ENCODE measurements around the gene ELK1. TPM values are rescaled to one million over a fixed set of nuclear protein-coding genes. Genes with fewer than 3 reads are reported as not detected.

Gene ELK1
- polyA plus RNA-seq, 5 donors, result 23.1 to 29.2 (median 28.4) TPM

DNA sequence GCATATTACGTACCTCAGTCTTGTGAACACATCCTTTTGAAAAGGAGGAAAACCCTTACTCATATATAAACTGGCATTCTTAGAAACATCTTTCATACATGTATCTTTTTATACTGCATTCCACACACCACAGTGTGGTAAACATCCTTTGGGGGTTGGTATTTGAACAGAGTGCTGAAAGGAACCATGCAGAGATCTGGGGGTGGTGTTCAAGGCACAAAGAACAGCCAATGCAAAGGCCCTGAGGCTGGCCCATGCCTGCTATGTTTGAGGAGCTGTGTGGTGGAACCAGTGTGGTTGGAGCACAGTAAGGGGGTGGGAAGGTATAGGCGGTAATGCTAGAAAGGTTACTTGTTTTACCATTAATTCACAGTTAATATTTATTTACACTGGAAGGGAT, 2.0 kb downstream of the ELK1 start:
- no peak for DNase-seq

DNA sequence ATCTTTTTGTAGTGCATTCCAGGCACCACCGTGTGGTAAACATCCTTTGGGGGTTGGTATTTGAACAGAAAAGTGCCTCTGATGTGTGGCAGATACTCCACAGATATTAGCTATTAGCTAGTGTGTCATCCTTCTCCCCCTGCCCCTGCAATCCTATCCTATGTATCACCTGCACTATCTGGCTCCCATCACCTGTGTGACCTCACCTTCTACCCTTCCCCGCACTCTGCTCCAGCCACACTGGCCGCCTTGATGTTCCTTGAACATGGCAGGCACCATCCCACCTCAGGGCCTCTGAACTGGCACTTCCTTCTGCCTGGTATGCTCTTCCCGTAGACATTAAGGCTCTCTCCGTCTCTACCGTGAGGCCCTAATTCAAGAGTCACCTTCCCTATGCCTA, 3.7 kb downstream of the ELK1 start:
- DNase-seq, result no peak

GRCh38 chrX:47645530-47645929, 4.8 kb downstream of the ELK1 start:
- DNase-seq, result no peak

GRCh38 chrX:47644557-47645091, 5.7 kb downstream of the ELK1 start:
- no peak for DNase-seq

- no peak for DNase-seq
These were observed 6.4 kb downstream of the ELK1 start for GRCh38 chrX:47643926-47644325.

DNA sequence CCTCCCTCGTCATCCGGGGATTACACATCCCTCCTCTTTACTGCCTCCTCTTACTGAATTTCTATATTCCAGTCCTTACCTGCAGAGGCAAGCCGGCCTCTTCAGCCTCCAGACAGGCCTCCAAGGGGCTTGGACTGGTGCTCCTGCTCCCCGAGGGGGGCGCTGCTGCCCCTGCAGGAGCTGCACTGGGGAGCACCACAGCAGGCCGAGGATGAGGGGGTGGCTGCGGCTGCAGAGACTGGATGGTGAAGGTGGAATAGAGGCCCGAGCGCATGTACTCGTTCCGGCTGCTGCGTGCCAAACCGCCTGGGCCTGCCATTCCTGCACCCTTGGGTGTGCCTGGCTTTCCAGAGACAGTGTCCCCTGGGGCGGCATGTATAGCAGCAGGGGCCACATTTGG, 11.5 kb downstream of the ELK1 start:
- DNase-seq, result no peak

DNA sequence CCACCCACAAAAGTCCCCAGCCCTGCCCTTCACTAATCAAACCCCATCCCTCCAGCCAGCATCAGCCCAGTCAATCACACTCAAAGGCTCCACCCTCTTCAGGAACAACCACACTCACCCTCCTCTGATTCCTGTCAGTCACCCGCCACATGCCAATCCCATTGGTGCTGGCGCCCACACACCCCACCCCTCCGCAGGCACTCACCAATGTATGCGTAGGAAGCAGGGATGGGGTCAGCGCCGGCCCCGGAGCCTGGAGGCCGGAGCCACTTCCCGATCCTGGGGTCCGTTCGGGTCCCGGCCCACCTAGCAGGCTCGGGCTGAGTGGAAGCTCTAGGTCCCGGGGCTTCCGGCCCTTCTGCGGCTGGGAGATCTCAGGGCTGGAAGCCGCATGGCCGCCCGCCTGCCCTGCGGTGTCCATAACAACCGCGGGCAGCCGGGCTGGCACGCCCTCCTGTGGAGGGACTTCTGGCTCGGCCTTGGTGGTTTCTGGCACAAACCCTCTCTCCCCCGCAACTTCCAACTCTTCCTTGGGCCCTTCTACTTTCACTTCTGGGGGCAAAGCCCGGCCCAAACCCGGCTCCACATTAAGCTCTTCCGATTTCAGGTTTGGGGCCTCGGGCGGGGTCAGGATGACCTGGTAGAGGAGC, 12.7 kb downstream of the ELK1 start:
- peak; percentile 30 to 32 for DNase-seq

DNA sequence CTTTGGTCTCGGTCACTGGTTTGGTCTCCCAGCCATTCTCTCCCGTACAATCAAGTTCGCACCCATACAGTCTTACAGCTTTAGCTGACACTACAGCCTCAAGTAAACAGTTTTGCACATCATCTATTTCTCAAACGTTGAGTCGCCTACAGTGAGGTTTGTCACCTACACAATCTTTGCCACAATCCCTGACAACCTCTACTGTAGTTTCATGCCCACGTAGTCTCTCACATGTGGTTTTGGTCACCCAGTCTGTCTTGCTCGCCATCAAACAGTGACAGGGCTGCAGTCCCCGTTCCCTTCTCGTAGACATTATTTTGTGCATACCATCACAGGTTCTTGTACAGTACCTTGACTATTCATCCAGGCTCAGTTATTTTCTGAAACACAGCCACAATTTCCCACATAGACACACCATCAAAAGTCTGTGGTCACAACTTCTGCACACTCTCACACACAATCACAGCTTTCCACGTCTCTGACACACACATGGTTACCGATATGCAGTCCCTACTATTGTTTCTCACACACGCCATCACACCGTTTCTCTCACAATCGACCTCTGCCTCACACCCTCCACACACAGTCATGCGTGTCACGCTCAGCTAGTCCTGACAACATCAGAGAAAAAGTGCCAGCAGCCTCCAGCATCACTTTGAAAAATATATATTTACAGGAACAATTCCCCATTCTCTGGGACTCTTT, 15.3 kb downstream of the ELK1 start:
- DNase-seq, result no peak

DNA sequence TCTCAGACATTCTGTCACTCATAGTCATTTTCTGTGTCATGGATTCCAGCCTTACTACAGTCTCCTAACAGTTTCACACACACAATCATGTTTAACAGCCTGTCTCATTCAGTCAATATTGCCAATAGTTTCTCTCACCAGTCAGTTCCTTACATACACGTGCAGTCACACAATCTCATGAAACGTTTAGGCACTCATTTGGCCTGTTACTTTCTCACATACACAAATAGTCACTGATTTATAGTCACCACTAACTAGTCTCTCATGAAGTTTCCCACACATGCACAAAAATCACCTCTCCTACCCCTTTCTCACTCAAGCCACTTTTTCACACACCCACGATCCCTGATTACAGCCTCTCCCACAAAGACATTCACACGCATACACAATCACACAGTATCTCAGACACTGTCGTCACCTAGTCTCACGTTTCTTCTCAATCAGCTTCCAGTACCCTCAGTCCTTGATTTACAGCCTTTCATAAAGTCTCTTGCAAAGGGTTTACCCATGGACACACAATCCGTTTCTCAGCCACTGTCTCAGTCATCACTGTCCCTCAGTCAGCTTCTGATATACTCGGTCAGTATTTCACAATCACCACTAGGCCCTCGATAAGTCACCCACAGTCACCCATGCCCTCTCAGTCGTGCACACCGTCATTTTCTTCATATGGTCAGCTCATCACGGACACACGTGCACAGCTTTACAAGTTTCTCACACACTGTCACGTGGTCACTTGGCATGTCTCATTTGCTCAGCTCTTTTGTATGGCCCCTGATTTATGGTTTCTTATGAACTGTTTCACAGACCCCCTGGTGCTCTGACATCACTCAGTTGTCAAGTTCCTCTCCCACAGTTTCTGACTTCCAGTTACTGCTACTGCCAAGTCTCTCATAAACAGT, 16.4 kb downstream of the ELK1 start:
- no peak for DNase-seq

DNA sequence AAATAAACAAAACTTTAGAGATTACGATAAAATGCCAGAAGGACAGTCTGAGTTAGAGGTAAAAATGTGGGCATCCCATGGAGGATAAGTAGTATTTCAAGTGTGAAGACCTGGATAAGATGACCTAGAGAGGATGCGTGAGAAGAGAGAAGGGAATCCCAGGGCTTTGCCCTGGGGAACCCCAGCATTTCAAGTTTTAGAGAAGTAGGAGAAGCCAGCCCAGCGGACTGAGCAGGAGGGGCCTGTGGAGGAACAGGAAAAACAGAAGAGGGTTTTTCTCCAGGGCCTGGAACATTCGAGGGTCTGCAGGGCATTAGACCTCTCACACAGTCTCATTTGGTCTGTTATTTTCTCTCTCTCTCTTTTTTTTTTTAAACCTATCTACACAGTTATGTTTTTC, 17.7 kb downstream of the ELK1 start:
- DNase-seq, result no peak

- no peak for DNase-seq
These were observed 18.7 kb downstream of the ELK1 start for GRCh38 chrX:47631676-47632075.

- no peak for DNase-seq
These were observed 20.8 kb downstream of the ELK1 start, which contains the start of gene CFP for GRCh38 chrX:47629419-47630200. Gene CFP, minus strand, starts transcription at chrX:47629930. Its CDS starts 86 bp downstream, at chrX:47629844.

DNA sequence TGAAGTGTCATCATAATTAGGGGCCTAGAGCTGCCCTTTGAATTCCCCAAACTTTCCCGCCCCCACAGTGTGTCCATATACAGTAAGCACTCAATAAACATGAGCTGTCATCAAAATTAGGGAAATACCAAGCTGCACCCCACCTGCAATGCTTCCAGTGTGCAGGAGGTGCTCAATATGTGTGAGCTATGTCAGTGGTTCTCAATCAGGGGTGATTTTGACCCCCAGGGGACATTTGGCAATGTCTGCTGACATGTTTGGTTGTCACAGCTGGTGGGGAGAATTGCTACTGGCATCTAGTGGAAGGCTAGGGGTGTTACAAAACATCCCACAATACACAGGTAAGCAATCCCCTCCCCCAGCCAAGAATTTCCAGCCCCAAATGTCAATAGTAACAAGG, 21.4 kb downstream of the ELK1 start:
- no peak for DNase-seq

- DNase-seq, result no peak
These were observed 25.0 kb downstream of the ELK1 start for GRCh38 chrX:47625365-47625764.

GRCh38 chrX:47623540-47624027, 26.8 kb downstream of the ELK1 start:
- DNase-seq, result peak; percentile 42 to 57

- DNase-seq, result no peak
These were observed 28.5 kb downstream of the ELK1 start for GRCh38 chrX:47621851-47622250.

DNA sequence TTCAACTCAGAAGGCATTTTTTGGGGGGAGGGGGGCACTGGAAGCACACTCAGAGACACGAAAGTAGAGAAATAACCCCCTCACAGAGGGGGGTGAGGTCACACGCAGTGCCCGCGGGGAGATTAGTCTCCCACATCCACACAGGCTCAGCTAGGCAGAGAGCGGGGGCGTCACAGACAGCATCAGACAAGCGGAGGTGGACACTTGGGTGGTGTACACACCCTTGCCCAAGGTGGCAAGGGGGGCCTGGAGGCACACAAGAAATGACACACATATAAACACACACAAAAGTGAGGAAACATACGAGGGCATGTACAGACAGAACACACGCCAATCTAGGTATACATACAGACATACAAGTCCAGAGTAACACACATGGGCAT, 30.1 kb downstream of the ELK1 start:
- DNase-seq, result no peak

DNA sequence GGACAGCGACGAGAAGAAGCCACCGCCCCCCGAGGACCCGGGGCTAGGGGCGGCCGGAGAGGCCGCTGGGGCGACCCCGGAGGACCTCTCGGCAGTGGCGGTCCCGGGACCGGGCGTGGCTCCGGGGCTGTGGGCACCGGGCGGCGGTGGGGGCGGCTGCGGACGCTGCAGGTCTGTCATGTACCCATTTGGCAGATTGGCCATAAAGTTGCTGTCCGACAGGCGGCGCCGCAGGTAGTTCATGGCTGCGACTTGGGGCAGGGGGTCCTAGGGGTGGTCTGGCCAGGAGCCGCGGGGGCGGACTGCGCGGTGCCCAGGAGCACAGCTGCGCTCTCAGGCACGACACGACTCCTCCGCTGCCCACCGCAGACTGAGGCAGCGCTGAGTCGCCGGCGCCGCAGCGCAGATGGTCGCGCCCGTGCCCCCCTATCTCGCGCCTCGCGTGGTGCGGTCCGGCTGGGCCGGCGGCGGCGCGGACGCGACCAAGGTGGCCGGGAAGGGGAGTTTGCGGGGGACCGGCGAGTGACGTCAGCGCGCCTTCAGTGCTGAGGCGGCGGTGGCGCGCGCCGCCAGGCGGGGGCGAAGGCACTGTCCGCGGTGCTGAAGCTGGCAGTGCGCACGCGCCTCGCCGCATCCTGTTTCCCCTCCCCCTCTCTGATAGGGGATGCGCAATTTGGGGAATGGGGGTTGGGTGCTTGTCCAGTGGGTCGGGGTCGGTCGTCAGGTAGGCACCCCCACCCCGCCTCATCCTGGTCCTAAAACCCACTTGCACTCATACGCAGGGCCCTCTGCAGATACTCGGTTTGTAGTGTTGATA, 30.7 kb downstream of the ELK1 start, which contains the start of gene SYN1:
Gene SYN1, minus strand, starts transcription at position 372 of the 817 bp plus-strand sequence. Its CDS starts 129 bp downstream, at position 243.
- DNase-seq, result peak; percentile 80 to 81

- no peak for DNase-seq
These were observed 31.4 kb downstream of the ELK1 start for GRCh38 chrX:47618923-47619485.

DNA sequence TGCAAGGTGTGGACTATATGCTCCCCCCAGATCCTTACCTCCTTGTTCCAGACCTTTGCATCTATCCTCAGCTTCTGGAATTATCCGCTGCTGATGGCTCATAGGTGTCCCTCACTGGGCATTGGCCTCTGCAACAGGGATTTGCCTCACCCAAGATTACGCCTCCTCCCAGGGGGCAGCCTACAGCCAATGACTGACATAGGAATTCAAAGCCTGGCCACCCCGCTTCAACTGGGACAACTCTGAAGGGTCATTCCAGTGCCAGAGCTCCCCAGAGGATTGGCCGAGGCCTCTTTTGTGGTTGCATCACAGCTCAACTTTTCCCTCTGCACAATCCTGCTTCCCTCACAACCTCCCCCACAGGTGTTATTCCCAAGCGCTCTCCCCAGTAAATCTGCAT, 35.7 kb downstream of the ELK1 start:
- no peak for DNase-seq
